Activated CD8-positive, alpha-beta T cell treated with anti-CD3 and anti-CD28 coated beads, Interleukin-2, amount 10 ng/mL, durations not matched to agents 7 days and 5 days (primary cell): ENCODE results near the gene EPB41L1. TPM values are rescaled to one million over a fixed set of nuclear protein-coding genes. Genes with fewer than 3 reads are reported as not detected.

Experiments used
- ATAC-seq: fragments of 150-1000 bp; cut with Tn5 transposase; one replicate; pipeline ENCODE4 v1.10.0; 2021; ENCODE audit warnings: moderate library complexity
- CTCF ChIA-PET: fragments of 350-600 bp; sonication (Branson Sonifier 250); formaldehyde crosslinking; loops from one replicate; lab custom pipeline; 2021; ENCODE audit warnings: antibody characterized with exemption; lab: Charles Lee
- POLR2A ChIA-PET: fragments of 350-600 bp; sonication (Branson Sonifier 250); formaldehyde crosslinking; loops from one replicate; lab custom pipeline; 2021; ENCODE audit warnings: antibody characterized with exemption; lab: Charles Lee
- DNase-seq: peaks from one replicate; pipeline ENCODE4 v3.0.0-alpha.2; 2020
- H3K27ac Mint-ChIP-seq: one replicate; pipeline ENCODE4 v1.8.0; 2021; ENCODE audit warnings: mild to moderate bottlenecking, mixed read lengths
- H3K27me3 Mint-ChIP-seq: one replicate; pipeline ENCODE4 v1.8.0; 2021; ENCODE audit warnings: low read depth, mixed read lengths
- H3K36me3 Mint-ChIP-seq: one replicate; pipeline ENCODE4 v1.8.0; 2021; ENCODE audit warnings: low read depth, mixed read lengths
- H3K4me1 Mint-ChIP-seq: one replicate; pipeline ENCODE4 v1.8.0; 2021; ENCODE audit warnings: low read depth, mixed read lengths
- H3K4me3 Mint-ChIP-seq: one replicate; pipeline ENCODE4 v1.8.0; 2021; ENCODE audit warnings: mild to moderate bottlenecking, mixed read lengths
- H3K9me3 Mint-ChIP-seq: one replicate; pipeline ENCODE4 v1.8.0; 2022; ENCODE audit warnings: mixed read lengths; ENCODE audit not compliant: insufficient read depth
- total RNA-seq, 2 experiments: library from RNA; stranded (reverse); gene quantifications; one replicate each; pipeline ENCODE4 v1.2.3, GENCODE V29; 2021

EPB41L1 gene
- total RNA-seq, 2 experiments from 2014 or later = not detected

DNA sequence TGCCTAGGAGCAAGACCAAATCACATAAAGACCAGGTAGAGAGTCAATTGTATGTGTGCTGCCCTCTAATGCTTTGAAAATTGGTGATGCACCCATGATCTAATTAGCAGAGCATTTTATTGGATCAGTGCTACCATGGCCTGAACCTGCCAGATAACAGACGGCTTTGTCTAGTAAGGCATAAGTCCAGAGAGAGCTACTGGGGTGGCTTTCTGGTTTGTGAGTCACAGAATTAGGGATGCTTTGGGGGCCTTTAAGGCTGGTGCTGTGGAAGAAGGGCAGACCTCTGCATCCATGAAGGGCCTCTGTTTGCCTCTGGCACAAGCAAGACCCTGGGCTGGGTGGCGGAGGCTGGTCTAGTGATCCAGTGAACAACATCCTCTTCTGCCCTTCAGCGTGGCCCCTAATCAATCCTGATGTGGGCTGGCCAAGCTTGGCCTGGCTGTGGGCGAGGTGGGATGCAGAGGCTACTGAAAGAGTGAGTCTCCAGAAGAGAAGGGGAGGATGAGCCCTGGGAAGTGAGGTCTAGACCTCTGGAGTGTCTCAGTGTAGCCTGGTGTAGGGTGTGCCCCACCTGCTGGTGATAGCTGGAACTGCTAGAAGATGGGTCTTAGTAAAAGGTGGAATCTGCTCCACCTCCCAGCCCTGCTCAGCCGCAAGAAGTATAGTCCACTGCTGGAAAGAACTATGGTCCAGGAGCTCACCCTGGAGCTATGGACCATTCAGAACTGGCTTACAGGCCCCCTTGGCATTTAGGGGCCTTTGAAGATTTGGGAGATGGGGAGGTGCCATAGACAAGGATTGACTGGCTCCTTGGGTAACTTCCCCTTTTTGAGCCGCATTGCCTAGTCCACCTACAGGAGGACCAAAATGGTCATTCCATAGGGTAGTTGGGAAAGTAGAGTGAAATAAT, 45.1 kb downstream of the EPB41L1 start:
- POLR2A ChIA-PET = interaction anchor here (0.8 kb wide), 1 partner anchor 43 kb away, joined by 3 read pairs; no protein-coding TSS in a partner anchor
- CTCF ChIA-PET = interaction anchor here (0.7 to 3.4 kb wide), 22 partner anchors 9 to 293 kb away, joined by 3 to 31 read pairs (median 3); partner anchors contain the start of gene AAR2
- no peaks in the 10 kb centered on the region for H3K36me3 Mint-ChIP-seq
- peaks cover 3% of the 10 kb centered on the region for H3K27me3 Mint-ChIP-seq
- peak; percentile 81 for ATAC-seq
- peaks cover 4% of the 10 kb centered on the region for H3K4me1 Mint-ChIP-seq
- no peaks in the 10 kb centered on the region for H3K9me3 Mint-ChIP-seq
- H3K27ac Mint-ChIP-seq = no peak overlapping the region
- peak; percentile 81 for DNase-seq
- no peak overlapping the region for H3K4me3 Mint-ChIP-seq

- no peaks in the 10 kb centered on the region for H3K9me3 Mint-ChIP-seq
- peaks cover 3% of the 10 kb centered on the region for H3K27me3 Mint-ChIP-seq
- peaks cover 4% of the 10 kb centered on the region for H3K4me1 Mint-ChIP-seq
- H3K4me3 Mint-ChIP-seq = no peak overlapping the region
- no peak for ATAC-seq
- ChIA-PET CTCF (interaction anchor here (1.3 to 3.4 kb wide), 6 partner anchors 11 to 209 kb away, joined by 6 to 31 read pairs (median 9); no protein-coding TSS in a partner anchor), POLR2A (interaction anchor here (0.8 kb wide), 1 partner anchor 44 kb away, joined by 3 read pairs; no protein-coding TSS in a partner anchor)
- DNase-seq = no peak
- no peak overlapping the region for H3K27ac Mint-ChIP-seq
- H3K36me3 Mint-ChIP-seq = no peaks in the 10 kb centered on the region
Measured at GRCh38 chr20:36200451-36200850, 45.9 kb downstream of the EPB41L1 start.

GRCh38 chr20:36201198-36201597, 46.7 kb downstream of the EPB41L1 start:
- no peak overlapping the region for H3K27ac Mint-ChIP-seq
- H3K9me3 Mint-ChIP-seq = no peaks in the 10 kb centered on the region
- DNase-seq = no peak
- H3K4me1 Mint-ChIP-seq = peaks cover 4% of the 10 kb centered on the region
- CTCF ChIA-PET = interaction anchor here (0.7 to 2.7 kb wide), 8 partner anchors 16 to 237 kb away, joined by 3 to 46 read pairs (median 12); partner anchors contain the start of gene AAR2
- H3K36me3 Mint-ChIP-seq = no peaks in the 10 kb centered on the region
- H3K4me3 Mint-ChIP-seq = no peak overlapping the region
- peaks cover 3% of the 10 kb centered on the region for H3K27me3 Mint-ChIP-seq
- POLR2A ChIA-PET = no interaction called here
- no peak for ATAC-seq

DNA sequence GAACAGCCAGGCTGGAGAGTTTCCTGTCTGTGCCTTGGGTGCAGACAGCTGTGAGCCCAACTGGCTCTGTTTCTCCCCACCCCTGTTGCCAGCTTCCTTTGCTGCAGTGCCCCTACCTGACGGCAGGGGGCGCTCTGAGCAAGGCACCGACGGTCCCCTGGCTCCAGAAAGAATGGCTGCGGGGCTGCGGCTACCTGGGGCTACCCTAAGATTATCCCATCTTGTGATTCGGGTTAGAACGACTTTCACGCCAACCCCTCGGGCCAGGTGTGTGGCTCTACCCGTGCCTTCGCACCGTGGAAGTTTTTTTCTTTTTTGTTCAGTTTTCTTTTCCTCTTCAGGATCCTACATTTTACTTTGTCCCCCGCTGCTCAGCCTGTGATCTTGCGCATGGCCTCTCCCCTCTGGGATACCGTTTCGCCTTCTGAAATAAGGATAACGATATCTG, 48.4 kb downstream of the EPB41L1 start:
- H3K4me3 Mint-ChIP-seq = no peak overlapping the region
- DNase-seq = peak; percentile 84
- H3K9me3 Mint-ChIP-seq = no peaks in the 10 kb centered on the region
- ChIA-PET CTCF (interaction anchor here (0.6 to 2.7 kb wide), 44 partner anchors 10 to 552 kb away, joined by 3 to 46 read pairs (median 4); no protein-coding TSS in a partner anchor), POLR2A (no interaction called here)
- H3K36me3 Mint-ChIP-seq = no peaks in the 10 kb centered on the region
- no peak overlapping the region for H3K27ac Mint-ChIP-seq
- ATAC-seq = peak; percentile 76
- no peaks in the 10 kb centered on the region for H3K27me3 Mint-ChIP-seq
- H3K4me1 Mint-ChIP-seq = peaks cover 4% of the 10 kb centered on the region

DNA sequence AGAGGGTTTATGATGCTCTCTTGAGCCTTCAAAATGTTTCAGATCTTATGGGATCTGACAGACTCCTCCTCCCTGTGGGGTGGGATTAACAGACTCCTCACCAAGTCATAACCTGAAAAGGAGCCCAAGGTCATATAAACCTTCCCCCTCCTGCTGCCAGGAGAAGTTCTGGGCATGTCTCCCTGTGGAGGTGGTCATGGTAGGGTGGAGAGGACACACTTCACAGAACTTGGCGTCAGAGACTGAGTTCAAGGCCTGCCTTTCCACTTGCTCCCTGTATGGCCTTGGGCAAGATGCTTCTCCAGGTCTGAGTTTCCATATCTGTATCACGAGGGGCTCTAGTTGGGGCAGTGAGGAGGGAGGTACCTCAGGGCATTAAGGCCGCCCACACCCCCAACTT, 49.3 kb downstream of the EPB41L1 start:
- ATAC-seq (no peak), DNase-seq (no peak)
- H3K9me3 Mint-ChIP-seq = no peaks in the 10 kb centered on the region
- H3K4me1 Mint-ChIP-seq = peaks cover 4% of the 10 kb centered on the region
- no peak overlapping the region for H3K4me3 Mint-ChIP-seq
- ChIA-PET CTCF (interaction anchor here (0.8 to 2.7 kb wide), 5 partner anchors 12 to 234 kb away, joined by 3 to 46 read pairs (median 8); no protein-coding TSS in a partner anchor), POLR2A (interaction anchor here (0.7 kb wide), 1 partner anchor 248 kb away, joined by 3 read pairs; no protein-coding TSS in a partner anchor)
- no peaks in the 10 kb centered on the region for H3K36me3 Mint-ChIP-seq
- no peaks in the 10 kb centered on the region for H3K27me3 Mint-ChIP-seq
- H3K27ac Mint-ChIP-seq = no peak overlapping the region

- Mint-ChIP-seq H3K27ac (no peak overlapping the region), H3K9me3 (no peaks in the 10 kb centered on the region), H3K36me3 (no peaks in the 10 kb centered on the region), H3K4me3 (no peak overlapping the region), H3K4me1 (peaks cover 4% of the 10 kb centered on the region), H3K27me3 (no peaks in the 10 kb centered on the region)
- POLR2A ChIA-PET = no interaction called here
- DNase-seq (no peak), ATAC-seq (no peak)
- CTCF ChIA-PET = no interaction called here
Measured at GRCh38 chr20:36205026-36205425, 50.5 kb downstream of the EPB41L1 start.

- Mint-ChIP-seq H3K9me3 (no peaks in the 10 kb centered on the region), H3K36me3 (no peaks in the 10 kb centered on the region), H3K4me3 (no peak overlapping the region), H3K27ac (no peak overlapping the region), H3K4me1 (peaks cover 4% of the 10 kb centered on the region), H3K27me3 (no peaks in the 10 kb centered on the region)
- ATAC-seq (no peak), DNase-seq (no peak)
- ChIA-PET POLR2A (no interaction called here), CTCF (interaction anchor here (0.6 to 1.4 kb wide), 2 partner anchors 22 to 214 kb away, joined by 3 read pairs; no protein-coding TSS in a partner anchor)
Measured at GRCh38 chr20:36206068-36206467, 51.5 kb downstream of the EPB41L1 start.

DNA sequence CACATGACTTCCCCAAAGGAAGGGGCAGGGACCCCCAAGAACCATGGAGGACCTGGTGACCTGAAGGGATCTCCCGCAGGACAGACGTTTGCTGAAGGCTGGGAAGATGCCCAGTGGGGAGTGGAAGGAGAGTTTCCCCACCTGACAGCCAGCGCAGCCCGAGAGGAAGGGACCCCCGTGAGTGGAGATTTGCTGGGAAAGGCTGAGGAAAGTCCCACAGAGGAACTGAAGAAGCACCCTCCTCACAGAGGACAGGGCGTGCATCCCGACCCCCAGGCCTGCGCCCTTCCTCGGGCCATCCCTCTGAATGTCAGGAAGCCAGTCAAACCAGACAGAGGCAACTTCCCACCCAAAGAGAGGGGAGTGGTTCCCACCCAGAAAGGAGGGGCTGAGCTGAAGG, 52.1 kb downstream of the EPB41L1 start:
- ChIA-PET CTCF (interaction anchor here (1.4 kb wide), 1 partner anchor 214 kb away, joined by 3 read pairs; no protein-coding TSS in a partner anchor), POLR2A (no interaction called here)
- H3K4me1 Mint-ChIP-seq = peaks cover 4% of the 10 kb centered on the region
- H3K27me3 Mint-ChIP-seq = no peaks in the 10 kb centered on the region
- no peaks in the 10 kb centered on the region for H3K36me3 Mint-ChIP-seq
- no peak overlapping the region for H3K27ac Mint-ChIP-seq
- no peak overlapping the region for H3K4me3 Mint-ChIP-seq
- no peaks in the 10 kb centered on the region for H3K9me3 Mint-ChIP-seq
- no peak for DNase-seq
- ATAC-seq = no peak

DNA sequence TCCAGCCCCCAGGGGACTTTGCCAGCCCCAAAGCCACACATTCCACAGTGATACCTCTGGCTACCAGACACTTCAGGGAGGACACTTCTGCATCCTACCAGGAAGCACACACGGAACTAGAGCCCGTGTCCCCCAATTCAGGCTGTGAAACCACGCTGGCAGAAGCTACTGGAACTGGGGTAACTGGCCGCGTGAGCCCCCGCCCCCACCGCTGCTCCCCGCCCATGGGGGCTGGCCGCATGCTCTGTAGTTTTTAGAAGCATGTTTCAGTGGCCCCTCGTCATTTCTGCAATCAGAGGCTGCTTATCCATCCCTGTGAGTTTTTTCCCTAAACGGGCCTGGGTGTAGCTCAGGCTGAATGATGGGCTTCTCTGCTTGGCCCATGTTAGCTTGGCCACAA, 53.1 kb downstream of the EPB41L1 start:
- no peaks in the 10 kb centered on the region for H3K27me3 Mint-ChIP-seq
- H3K4me1 Mint-ChIP-seq = peaks cover 4% of the 10 kb centered on the region

DNA sequence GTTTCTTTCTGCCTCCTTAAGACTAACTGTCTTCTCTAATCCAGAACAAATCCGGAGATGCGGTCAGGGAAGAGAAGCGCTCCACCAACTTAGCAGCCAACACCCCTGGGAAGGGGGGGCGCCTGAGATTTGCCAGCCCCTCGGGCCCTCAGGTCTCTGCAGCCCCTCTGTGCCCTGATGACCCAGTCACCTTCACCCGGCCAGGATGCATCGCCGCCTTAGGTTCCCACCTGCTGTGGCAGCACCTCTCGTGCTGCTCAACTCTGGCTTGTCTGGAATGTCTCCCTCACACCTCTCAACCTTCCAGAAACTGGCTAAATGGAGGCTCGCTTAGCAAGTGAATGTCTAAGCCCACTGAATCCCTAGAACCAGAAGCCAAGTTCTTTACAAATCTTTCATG, 53.7 kb downstream of the EPB41L1 start:
- Mint-ChIP-seq H3K4me3 (no peak overlapping the region), H3K9me3 (no peaks in the 10 kb centered on the region), H3K27me3 (no peaks in the 10 kb centered on the region), H3K27ac (no peak overlapping the region), H3K4me1 (no peaks in the 10 kb centered on the region), H3K36me3 (no peaks in the 10 kb centered on the region)
- ATAC-seq = no peak
- ChIA-PET POLR2A (no interaction called here), CTCF (interaction anchor here (1.1 kb wide), 1 partner anchor 9 kb away, joined by 3 read pairs; no protein-coding TSS in a partner anchor)
- no peak for DNase-seq

More for the DNA sequence above, 53.1 kb downstream of the EPB41L1 start:
- Mint-ChIP-seq H3K27ac (no peak overlapping the region), H3K4me3 (no peak overlapping the region), H3K9me3 (no peaks in the 10 kb centered on the region), H3K36me3 (no peaks in the 10 kb centered on the region)
- ATAC-seq (no peak), DNase-seq (no peak)
- CTCF ChIA-PET = interaction anchor here (1.1 kb wide), 1 partner anchor 9 kb away, joined by 3 read pairs; no protein-coding TSS in a partner anchor
- POLR2A ChIA-PET = no interaction called here

DNA sequence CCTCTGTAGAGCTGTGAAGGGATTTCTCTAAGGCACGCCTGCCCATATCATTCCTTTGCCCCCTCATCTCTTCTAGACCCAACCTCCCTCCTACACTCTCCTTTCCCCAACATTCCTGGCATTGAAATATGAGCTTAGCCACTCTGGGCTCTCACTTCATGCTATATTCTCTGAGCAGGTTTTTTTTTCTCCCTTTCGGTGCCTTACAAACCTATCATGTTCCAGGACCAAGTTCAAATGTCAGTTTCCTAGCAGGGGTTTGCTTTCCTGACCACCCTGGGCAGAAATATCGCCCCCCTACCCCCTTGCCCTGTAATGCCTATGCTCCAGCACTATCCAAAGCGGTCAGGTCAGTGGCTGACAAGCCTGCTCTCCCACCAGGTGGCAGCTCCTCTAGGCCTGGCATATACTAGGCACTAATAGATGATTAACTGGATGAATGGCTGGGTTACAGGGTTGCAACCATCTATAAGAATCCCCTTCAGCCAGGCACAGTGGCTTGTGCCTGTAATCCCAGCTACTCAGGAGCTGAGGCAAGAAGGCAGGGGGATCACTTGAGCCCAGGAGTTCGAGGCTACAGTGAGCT, 56.0 kb downstream of the EPB41L1 start:
- ATAC-seq (no peak), DNase-seq (no peak)
- no peak overlapping the region for H3K4me3 Mint-ChIP-seq
- H3K4me1 Mint-ChIP-seq = no peaks in the 10 kb centered on the region
- ChIA-PET CTCF (interaction anchor here (1.5 to 2.0 kb wide), 2 partner anchors 11 to 229 kb away, joined by 5 to 11 read pairs; no protein-coding TSS in a partner anchor), POLR2A (no interaction called here)
- no peaks in the 10 kb centered on the region for H3K9me3 Mint-ChIP-seq
- H3K36me3 Mint-ChIP-seq = no peaks in the 10 kb centered on the region
- no peak overlapping the region for H3K27ac Mint-ChIP-seq
- H3K27me3 Mint-ChIP-seq = no peaks in the 10 kb centered on the region
